Muscle of leg (tissue), 11 donors: ENCODE results near the gene CHN1. TPM values are rescaled to one million over a fixed set of nuclear protein-coding genes. Genes with fewer than 3 reads are reported as not detected.

ENCODE experiments used
- DNase-seq: peaks from one replicate; pipeline ENCODE4 v3.0.0; 2013
- H3K27ac ChIP-seq: one replicate; pipeline ENCODE4 v1.5.1; 2013; ENCODE audit warnings: mild to moderate bottlenecking, low read length, control low read depth
- H3K27me3 ChIP-seq: one replicate; pipeline ENCODE4 v1.6.1; 2013; ENCODE audit warnings: low read length; ENCODE audit not compliant: control insufficient read depth, insufficient read depth
- H3K36me3 ChIP-seq: one replicate; pipeline ENCODE4 v1.6.1; 2013; ENCODE audit warnings: low read length; ENCODE audit not compliant: control insufficient read depth, insufficient read depth
- H3K4me1 ChIP-seq: one replicate; pipeline ENCODE4 v1.6.1; 2013; ENCODE audit warnings: low read length; ENCODE audit not compliant: control insufficient read depth, insufficient read depth
- H3K4me3 ChIP-seq: one replicate; pipeline ENCODE4 v1.5.1; 2013; ENCODE audit warnings: low read length, control low read depth
- H3K9me3 ChIP-seq: replicated peaks from 2 replicates; pipeline ENCODE4 v1.6.1; 2013; ENCODE audit warnings: low read depth, low read length; ENCODE audit not compliant: control insufficient read depth
- WGBS: methylation state at CpG from one replicate; pipeline ENCODE4 v1.1.5; 2013; ENCODE audit warnings: missing lambda C conversion rate; ENCODE audit not compliant: insufficient coverage; 5-methylcytosine and 5-hydroxymethylcytosine counted together
- polyA plus RNA-seq, 8 donors: library from polyadenylated mRNA; unstranded; fragments of 120-200 nt; gene quantifications; one replicate each; pipeline versions ENCODE4 v1.2.1 to v1.2.3, GENCODE V29; 2013; ENCODE audit warnings: inconsistent platforms in 1 of 8, low replicate concordance in 1 of 8; ENCODE audit not compliant: insufficient read length in 8 of 8, insufficient read depth in 1 of 8
- total RNA-seq: library from RNA; stranded (reverse); fragments of 120-200 nt; gene quantifications from one replicate; pipeline ENCODE4 v1.2.4, GENCODE V29; 2013

CHN1 gene
- total and polyA plus RNA-seq, 9 donors, result 10.9 to 19.5 (median 12.2) TPM

DNA sequence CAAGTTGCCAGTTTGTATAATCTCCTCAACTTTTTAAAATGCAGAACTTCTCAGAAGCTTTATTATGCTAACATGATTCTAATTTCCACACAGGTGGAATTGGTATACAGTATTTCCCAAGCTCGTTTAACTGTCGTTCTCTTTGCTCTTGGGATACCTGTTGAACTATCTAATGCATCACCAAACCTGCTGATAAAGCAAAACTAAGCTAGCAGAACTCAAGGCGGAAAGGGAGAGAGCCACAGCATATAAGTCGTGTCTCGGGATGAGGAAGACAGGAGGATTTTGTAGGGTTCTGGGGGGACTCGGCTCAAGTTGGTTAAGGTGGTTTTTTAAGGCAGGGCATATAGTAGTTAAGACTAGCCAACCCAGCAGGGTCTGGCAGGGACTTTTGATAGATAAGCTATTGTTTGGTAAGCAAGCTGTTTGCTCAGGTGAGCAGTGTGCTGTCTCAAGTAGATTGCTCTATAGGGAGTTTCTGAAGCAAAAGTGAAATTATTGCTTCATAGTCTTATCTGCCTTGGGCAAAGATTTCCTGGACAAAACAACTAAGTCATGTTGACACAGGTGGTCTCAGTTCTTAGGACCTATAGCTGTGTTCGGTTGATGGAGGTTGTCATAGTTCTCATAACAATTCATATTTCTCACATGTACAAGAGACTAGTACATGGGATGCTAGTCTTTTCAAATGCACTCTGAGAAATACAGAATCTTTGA lies 212.7 kb downstream of the CHN1 start:
- Histone ChIP-seq H3K27me3 (no peaks in the 10 kb centered on the region), H3K4me1 (peaks cover 8% of the 10 kb centered on the region), H3K27ac (no peak overlapping the region), H3K36me3 (no peaks in the 10 kb centered on the region), H3K9me3 (no peaks in the 10 kb centered on the region), H3K4me3 (no peak overlapping the region)
- no peak for DNase-seq
- WGBS, result 93% methylated on average over 4 of the region's 7 CpGs

DNA sequence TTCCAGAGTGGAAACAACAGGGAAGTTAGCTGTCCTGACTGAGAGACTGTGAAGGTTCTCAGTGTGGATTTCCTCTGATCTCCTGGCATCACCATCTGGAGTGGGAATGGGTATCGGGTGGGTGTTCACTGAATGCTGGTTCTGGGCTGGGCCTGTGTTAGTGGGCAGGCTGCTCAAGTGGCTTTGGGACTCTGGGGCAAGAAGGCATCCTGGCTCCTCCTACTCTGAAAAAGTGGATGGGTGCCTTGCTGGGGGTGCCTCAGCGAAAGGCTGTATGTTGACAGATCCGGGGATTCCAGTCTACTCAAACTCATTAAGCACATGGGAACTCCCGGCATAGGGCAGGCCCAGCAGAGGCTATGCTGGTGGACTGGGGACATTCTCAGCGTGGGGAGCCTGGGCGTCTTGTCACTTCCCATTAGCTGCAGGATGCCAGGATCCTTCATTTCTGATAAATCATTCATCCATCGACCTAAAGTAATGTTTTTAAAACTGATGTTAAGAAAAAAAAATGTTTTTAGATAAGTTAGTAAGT lies 213.4 kb downstream of the CHN1 start:
- H3K4me1 ChIP-seq, result peaks cover 6% of the 10 kb centered on the region
- no peaks in the 10 kb centered on the region for H3K36me3 ChIP-seq
- H3K9me3 ChIP-seq, result no peaks in the 10 kb centered on the region
- H3K27ac ChIP-seq, result no peak overlapping the region
- DNase-seq, result no peak
- H3K4me3 ChIP-seq, result no peak overlapping the region
- no peaks in the 10 kb centered on the region for H3K27me3 ChIP-seq
- WGBS, result 58% methylated on average over 2 of the region's 7 CpGs

DNA sequence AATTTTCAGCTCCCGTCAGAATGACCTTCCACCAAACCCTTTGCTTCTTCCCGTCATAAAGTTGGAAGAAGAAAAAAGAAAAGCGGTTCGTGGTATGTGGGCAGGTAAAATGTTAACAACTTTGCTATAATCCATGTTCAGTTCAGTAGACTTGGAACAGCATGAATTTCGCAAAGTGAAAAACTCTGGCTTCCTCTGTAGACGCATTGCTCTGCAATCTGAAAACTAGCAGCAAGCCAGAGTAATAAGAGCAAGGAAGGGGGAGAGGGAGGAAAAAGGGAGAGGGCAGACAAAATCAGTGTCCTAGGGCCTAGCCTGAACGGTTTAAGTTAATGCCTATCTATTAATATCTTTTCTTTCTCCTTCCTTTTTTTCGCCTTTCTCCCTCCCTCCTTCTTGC lies 214.2 kb downstream of the CHN1 start:
- 40% methylated on average over 3 of the region's 8 CpGs for WGBS
- H3K27me3 ChIP-seq, result no peaks in the 10 kb centered on the region
- no peaks in the 10 kb centered on the region for H3K9me3 ChIP-seq
- no peak overlapping the region for H3K27ac ChIP-seq
- no peaks in the 10 kb centered on the region for H3K36me3 ChIP-seq
- peaks cover 11% of the 10 kb centered on the region for H3K4me1 ChIP-seq
- peak; percentile 58 for DNase-seq
- H3K4me3 ChIP-seq, result no peak overlapping the region

DNA sequence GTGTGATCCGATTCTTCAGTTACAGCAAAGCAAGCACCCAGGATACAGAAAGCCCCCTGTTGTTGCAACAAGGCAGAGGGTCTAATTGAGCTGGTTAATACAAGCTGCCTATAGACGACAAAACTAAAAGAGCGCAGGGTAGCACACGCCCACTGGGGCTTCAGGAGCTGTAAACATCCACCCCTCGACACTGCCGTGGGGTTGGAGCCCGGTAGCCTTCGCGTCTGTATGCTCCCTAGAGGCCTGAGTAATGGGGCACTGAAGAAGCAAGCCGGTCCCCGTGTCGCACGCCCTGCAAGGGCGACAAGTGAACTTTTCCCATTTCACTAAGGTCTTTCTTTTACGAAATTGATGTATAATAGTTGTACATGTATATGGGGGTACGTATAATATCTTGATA lies 216.2 kb downstream of the CHN1 start:
- peaks cover 15% of the 10 kb centered on the region for H3K4me1 ChIP-seq
- H3K36me3 ChIP-seq, result no peaks in the 10 kb centered on the region
- 83% methylated on average over 12 of the region's 16 CpGs for WGBS
- H3K4me3 ChIP-seq, result no peak overlapping the region
- H3K9me3 ChIP-seq, result no peaks in the 10 kb centered on the region
- no peak overlapping the region for H3K27ac ChIP-seq
- DNase-seq, result no peak
- no peaks in the 10 kb centered on the region for H3K27me3 ChIP-seq

DNA sequence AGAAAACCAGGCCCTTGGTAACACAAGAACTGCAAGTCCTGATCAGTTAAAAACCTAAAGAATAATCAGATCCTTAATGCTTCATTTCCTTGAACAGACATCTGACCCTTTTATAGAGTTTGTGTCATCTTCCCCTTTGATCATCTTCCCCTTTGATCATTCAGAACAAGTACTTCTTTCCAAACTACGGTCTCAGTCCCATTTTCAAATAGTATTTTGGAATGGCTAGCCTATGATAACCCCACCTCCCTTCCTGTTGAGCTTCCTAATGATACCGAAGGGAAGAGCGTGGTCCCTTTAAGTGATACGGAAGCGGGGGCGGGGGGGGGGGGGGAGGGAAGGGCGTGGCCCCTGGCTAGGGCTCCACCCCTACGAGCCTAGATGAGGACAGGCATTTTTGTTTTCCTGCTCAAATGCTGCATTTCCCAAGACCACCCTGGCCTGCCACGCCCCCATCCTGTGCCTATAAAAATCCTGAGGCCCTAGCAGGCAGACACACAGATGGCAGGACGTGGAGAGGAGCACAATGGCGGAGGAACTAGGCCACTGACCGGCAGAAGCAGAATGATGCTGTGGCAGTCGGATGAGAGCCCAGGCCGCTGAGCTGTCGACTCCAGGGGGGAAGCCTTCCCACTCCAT lies 216.8 kb downstream of the CHN1 start:
- Histone ChIP-seq H3K27ac (peak overlapping the region; percentile 84), H3K4me3 (no peak overlapping the region), H3K4me1 (peaks cover 15% of the 10 kb centered on the region), H3K9me3 (no peaks in the 10 kb centered on the region), H3K36me3 (no peaks in the 10 kb centered on the region), H3K27me3 (no peaks in the 10 kb centered on the region)
- 69% methylated on average over 6 of the region's 15 CpGs for WGBS
- DNase-seq, result no peak

DNA sequence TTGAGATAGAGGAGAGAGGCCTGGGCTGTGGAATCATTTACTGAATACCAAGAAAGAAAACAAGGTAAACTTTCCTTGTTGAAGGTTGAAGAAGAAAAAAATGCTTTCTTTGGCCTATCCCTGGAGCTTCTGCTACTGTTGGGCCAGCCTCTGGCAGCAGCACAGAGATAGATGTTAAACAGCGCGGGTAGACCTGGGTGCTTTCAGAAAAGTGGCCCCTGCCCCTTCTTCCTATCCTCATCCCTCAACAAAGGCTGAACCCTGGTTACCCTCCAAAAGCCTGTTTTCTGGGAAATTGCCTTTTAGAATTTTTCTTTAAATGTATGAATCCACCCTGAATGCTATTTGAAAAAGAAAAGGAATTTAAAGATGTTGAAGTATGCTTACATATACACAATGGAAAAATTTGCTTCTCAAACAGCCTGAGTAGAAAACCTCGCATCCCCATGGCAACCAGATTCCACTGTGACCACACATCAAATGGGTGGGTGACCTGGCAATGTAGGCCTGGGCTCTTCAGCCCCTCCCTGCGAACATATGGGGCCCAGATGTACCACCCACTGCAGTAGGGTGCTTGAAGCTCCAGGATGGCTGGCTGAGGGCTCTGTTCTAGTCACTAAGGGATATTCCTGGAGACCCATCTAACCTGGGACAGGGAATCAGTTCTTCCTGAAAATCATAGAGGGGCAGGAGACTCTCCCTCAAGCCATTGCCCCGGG lies 217.5 kb downstream of the CHN1 start:
- Histone ChIP-seq H3K9me3 (no peaks in the 10 kb centered on the region), H3K4me3 (no peak overlapping the region), H3K27me3 (no peaks in the 10 kb centered on the region), H3K27ac (peak overlapping the region; percentile 84), H3K36me3 (no peaks in the 10 kb centered on the region), H3K4me1 (peaks cover 15% of the 10 kb centered on the region)
- DNase-seq, result peak; percentile 94
- WGBS, result 22% methylated on average over 1 of the region's 5 CpGs

DNA sequence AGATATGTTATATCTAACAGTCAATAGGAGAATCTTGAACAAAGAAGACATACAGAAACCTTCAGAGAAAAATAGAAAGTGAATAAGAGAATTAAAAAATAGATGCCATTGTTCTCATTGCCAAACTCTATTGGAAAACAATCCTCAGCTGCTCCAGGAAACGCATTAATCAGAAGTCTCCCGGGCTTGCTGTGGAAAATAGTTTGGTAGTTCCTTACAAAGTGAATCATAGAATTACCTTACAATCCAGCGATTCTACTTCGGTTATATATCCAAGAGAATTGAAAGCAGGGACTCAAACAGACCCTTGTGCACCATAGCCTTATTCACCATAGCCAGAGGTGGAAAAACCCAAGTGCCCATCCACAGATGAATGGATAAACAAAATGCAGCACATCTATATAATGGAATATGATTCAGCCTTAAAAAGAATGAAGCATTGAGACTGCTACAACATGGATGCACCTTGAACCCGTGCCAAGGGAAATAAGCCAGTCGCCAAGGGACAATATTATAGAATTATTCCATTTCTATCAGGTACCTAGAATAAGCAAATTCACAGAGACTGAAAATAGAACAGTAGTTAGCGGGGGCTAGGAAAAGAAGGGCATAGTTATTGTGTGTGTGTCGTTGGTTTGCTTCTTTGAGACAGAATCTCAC lies 219.0 kb downstream of the CHN1 start:
- Histone ChIP-seq H3K27ac (peak overlapping the region; percentile 80), H3K27me3 (no peaks in the 10 kb centered on the region), H3K4me1 (peaks cover 17% of the 10 kb centered on the region), H3K36me3 (no peaks in the 10 kb centered on the region), H3K4me3 (no peak overlapping the region), H3K9me3 (no peaks in the 10 kb centered on the region)
- DNase-seq, result peak; percentile 88
- whole genome bisulfite sequencing, result no CpG with 5 or more reads among the region's 8 CpGs

DNA sequence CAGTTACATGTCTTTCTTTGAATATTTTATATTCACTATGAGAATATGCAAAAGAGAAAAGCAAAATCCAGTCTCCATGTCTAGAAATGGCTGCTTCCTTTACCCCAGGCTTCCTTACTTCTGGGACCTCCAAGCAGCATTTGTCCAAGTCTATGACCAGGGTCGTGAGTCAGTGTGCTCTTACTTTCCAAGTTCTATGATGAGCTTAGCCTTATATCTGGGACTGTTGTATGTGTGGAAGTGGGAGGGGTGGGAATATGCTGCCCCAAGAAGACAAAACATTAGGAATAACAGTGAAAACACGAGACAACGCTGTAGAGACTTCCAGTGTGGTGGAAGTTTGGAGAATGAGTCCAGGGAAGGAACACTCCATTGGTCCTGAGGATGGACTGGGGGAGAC lies 219.7 kb downstream of the CHN1 start:
- no peak overlapping the region for H3K4me3 ChIP-seq
- peak; percentile 29 for DNase-seq
- H3K9me3 ChIP-seq, result no peaks in the 10 kb centered on the region
- H3K4me1 ChIP-seq, result peaks cover 17% of the 10 kb centered on the region
- peak overlapping the region; percentile 80 for H3K27ac ChIP-seq
- no peaks in the 10 kb centered on the region for H3K27me3 ChIP-seq
- 57% methylated on average over 3 of the region's 3 CpGs for WGBS
- H3K36me3 ChIP-seq, result no peaks in the 10 kb centered on the region

DNA sequence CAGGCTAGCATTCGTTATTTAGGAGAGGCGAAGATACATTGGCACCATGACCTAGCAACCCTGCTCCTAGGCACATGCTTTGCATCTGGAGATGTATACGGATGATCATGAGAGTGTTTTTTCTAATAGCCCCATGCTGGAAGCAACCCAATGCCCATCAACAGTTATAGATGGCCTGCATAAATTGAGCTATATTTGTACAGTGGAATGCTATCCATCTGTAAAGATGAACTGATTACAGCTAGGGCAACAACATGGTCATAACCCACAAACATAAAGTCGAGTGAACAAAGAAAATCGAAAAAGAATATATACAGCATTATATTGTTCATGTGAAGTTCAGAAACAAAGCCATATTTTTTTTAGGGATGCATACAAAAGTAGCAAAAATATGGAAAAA lies 220.3 kb downstream of the CHN1 start:
- no peaks in the 10 kb centered on the region for H3K36me3 ChIP-seq
- H3K9me3 ChIP-seq, result no peaks in the 10 kb centered on the region
- WGBS, result 93% methylated on average over 2 of the region's 5 CpGs
- DNase-seq, result no peak
- no peak overlapping the region for H3K27ac ChIP-seq
- no peaks in the 10 kb centered on the region for H3K27me3 ChIP-seq
- no peak overlapping the region for H3K4me3 ChIP-seq
- peaks cover 17% of the 10 kb centered on the region for H3K4me1 ChIP-seq

DNA sequence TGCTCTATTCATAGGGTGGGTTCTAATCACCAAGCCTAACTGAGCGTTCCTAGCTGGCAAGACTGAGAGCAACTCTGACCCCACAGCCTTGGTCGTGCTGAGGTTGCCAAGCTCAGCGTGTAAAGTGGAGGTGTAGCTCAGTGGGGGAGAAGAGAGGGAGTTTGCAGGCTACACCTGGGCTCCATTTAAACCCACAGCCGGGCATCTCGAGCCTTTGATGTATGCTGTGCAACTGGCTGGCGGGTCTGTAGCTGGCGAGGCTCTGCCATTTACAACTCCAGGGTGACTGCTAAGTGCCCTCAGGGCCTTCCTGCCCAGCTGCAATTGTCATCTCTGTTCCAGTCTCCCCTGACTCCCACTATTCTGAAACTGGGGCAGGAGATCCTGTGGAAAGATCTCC lies 220.9 kb downstream of the CHN1 start:
- no peak for DNase-seq
- Histone ChIP-seq H3K4me1 (peaks cover 20% of the 10 kb centered on the region), H3K27me3 (no peaks in the 10 kb centered on the region), H3K9me3 (no peaks in the 10 kb centered on the region), H3K4me3 (no peak overlapping the region), H3K36me3 (no peaks in the 10 kb centered on the region), H3K27ac (no peak overlapping the region)
- WGBS, result 86% methylated on average over 7 of the region's 7 CpGs
